Measurements from ENCODE around the gene ANKFN1. TPM values are rescaled to one million over a fixed set of nuclear protein-coding genes. Genes with fewer than 3 reads are reported as not detected.

Gene ANKFN1
- total RNA-seq, 1 donor from 2014 or later: 0.75 TPM

DNA sequence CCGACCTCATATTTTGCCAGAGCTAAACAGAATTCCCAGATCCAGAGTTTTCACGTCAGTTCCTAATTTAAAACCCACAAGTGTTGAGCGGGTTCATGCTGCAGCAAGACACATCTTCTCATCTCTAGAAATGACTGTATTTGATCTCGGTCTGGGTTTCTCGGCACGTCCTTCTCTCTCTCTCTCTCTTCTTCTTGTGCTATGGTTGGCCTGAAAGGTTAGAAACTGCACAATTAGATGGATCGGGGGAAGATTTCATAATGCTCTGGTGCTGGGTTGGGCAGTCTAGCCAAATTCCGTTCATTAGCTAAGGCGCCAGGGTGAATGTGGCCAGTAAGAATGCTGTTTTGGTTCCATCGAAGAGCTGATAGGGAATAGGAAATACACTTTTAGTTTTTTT is 281.3 kb downstream of the ANKFN1 start:
- no peak for ATAC-seq
- intact Hi-C loops (cut with DNase I): no loop called here

DNA sequence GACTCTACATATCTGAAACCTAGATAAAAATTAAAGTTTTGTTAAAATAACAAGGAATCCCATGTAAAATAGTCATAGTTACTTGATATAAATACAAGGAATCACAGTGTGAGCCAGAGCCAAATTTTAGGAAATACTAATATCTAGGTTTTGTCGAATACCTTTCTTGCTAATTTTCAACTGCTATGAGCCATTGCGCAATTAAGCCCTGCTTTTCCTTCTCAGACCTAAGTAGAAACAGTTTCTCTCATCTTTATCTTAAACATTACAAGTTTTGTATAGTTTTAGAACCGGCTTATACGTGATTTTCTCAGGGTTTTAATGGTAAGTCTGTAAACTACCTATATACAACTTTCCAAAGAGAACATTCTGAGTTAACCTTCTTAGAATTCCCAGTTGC is 282.9 kb downstream of the ANKFN1 start:
- no peak overlapping the region for H3K4me3 ChIP-seq
- H3K27me3 ChIP-seq: no peaks in the 10 kb centered on the region
- no peaks in the 10 kb centered on the region for H3K36me3 ChIP-seq
- H3K4me1 ChIP-seq: no peaks in the 10 kb centered on the region
- TF ChIP-seq, protein P1, sequence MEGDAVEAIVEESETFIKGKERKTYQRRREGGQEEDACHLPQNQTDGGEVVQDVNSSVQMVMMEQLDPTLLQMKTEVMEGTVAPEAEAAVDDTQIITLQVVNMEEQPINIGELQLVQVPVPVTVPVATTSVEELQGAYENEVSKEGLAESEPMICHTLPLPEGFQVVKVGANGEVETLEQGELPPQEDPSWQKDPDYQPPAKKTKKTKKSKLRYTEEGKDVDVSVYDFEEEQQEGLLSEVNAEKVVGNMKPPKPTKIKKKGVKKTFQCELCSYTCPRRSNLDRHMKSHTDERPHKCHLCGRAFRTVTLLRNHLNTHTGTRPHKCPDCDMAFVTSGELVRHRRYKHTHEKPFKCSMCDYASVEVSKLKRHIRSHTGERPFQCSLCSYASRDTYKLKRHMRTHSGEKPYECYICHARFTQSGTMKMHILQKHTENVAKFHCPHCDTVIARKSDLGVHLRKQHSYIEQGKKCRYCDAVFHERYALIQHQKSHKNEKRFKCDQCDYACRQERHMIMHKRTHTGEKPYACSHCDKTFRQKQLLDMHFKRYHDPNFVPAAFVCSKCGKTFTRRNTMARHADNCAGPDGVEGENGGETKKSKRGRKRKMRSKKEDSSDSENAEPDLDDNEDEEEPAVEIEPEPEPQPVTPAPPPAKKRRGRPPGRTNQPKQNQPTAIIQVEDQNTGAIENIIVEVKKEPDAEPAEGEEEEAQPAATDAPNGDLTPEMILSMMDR (IDR thresholded peaks at IDR 0.05): no peak
- no peak for DNase-seq
- no peak overlapping the region for H3K27ac ChIP-seq
- no peaks in the 10 kb centered on the region for H3K9me3 ChIP-seq
- ATAC-seq: no peak
- intact Hi-C loops (cut with DNase I): no loop called here

More for the DNA sequence above, 281.3 kb downstream of the ANKFN1 start:
- TF ChIP-seq, protein P1 (IDR thresholded peaks at IDR 0.05): no peak
- Histone ChIP-seq H3K4me3 (no peak overlapping the region), H3K9me3 (no peaks in the 10 kb centered on the region), H3K27ac (no peak overlapping the region), H3K4me1 (no peaks in the 10 kb centered on the region), H3K36me3 (no peaks in the 10 kb centered on the region), H3K27me3 (no peaks in the 10 kb centered on the region)
- DNase-seq: no peak

DNA sequence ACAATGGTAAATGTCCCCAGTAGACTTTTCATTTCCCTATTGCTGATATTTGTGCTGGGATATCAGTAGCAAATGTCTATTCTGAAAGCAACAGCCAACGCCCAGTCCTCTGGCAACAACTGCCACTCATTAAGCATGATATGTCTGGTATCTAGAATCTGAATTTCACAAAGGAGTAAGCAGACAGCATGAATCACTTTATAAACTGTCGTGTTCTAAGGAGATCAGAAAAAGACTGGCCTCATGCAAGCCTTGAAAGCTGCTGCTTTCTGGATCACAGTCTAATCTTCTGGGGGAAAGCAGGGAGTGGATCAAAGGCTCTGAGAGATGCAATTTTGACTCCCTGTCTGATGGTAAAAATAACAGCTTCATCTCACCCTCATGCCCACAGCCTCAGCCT is 287.1 kb downstream of the ANKFN1 start:
- Histone ChIP-seq H3K4me1 (no peaks in the 10 kb centered on the region), H3K27ac (no peak overlapping the region), H3K36me3 (no peaks in the 10 kb centered on the region), H3K27me3 (no peaks in the 10 kb centered on the region), H3K9me3 (no peaks in the 10 kb centered on the region), H3K4me3 (no peak overlapping the region)
- DNase-seq (no peak), ATAC-seq (no peak)
- intact Hi-C loops (cut with DNase I): no loop called here
- TF ChIP-seq, protein P1 (IDR thresholded peaks at IDR 0.05): no peak

DNA sequence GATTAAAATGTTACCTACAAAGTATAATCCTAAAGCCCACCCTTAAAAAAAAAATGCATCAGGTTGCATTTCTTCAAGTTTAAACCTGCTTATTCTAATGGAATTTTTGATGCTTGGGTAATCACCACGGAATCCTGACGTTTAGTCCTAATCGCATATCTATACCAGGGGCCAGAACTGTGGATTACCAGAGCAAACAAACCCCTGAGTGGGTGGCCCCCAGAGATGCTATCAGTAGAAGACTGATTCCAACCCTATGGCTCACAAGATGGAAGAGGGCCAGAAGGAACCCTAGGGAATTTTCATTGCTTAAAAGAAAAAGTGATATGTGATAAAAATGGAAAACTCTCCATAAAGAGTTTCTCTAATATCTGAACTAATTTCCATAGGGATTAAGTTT is 288.0 kb downstream of the ANKFN1 start:
- Histone ChIP-seq H3K4me3 (no peak overlapping the region), H3K36me3 (no peaks in the 10 kb centered on the region), H3K27ac (no peak overlapping the region), H3K4me1 (no peaks in the 10 kb centered on the region), H3K9me3 (no peaks in the 10 kb centered on the region), H3K27me3 (no peaks in the 10 kb centered on the region)
- no peak for ATAC-seq
- TF ChIP-seq, protein P1 (IDR thresholded peaks at IDR 0.05): no peak
- no peak for DNase-seq
- intact Hi-C loops (cut with DNase I): no loop called here

DNA sequence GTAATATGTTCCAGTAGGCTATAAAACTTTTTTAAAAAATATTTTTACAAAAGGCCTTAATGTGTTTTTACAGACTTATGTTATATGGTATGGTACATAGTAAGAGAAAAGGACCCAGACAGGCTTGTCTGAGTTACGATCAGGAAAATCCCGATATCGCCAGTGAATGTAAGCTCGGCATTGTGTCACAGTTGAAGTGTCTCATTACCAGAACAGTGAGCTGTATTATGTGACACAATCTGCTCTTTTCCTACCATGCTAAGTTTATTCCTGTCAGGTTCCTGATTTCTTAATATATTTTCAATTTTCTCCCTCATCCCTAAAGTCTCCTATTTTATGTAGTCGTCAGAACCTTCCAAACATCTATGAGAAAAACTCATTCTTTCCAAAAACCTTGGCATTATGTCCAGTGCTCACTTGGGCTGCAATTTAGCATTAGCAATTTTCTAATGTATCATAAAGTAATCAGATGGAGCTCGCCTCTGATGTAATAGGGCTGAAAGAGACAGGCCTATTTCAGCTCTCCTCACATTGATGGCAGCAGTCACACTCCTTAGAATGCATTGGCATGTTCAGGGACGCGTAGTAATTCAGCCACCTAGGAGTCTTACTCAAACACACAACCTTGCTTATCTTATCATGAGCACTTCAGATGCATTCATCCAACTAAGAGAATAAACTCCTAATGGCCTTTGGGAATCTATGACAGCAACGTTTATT is 292.6 kb downstream of the ANKFN1 start:
- H3K4me1 ChIP-seq: no peaks in the 10 kb centered on the region
- H3K4me3 ChIP-seq: no peak overlapping the region
- no peaks in the 10 kb centered on the region for H3K27me3 ChIP-seq
- H3K27ac ChIP-seq: no peak overlapping the region
- H3K9me3 ChIP-seq: no peaks in the 10 kb centered on the region
- ATAC-seq (no peak), DNase-seq (no peak)
- TF ChIP-seq, protein P1 (IDR thresholded peaks at IDR 0.05): no peak
- H3K36me3 ChIP-seq: no peaks in the 10 kb centered on the region
- intact Hi-C loops (cut with DNase I): no loop called here

DNA sequence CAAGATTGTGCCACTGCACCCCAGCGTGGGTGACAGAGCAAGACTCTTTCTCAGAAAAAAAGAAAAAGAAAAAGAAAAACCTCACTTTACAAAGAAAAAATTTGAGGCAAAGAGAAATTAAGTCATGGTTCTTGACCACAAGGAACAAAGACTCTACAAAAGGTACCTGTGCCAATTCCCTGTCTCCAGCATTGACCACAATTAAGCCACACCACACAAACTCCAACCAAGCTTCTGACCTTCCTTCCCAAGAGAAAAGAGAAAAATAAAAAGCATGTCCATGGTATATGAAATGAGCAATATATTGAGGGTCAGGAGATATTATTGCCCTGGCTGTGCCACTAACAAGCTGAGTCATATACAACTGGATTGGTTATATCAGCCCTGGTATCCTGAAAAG is 293.9 kb downstream of the ANKFN1 start:
- H3K9me3 ChIP-seq: no peaks in the 10 kb centered on the region
- TF ChIP-seq, protein P1 (IDR thresholded peaks at IDR 0.05): no peak
- no peak overlapping the region for H3K4me3 ChIP-seq
- no peak overlapping the region for H3K27ac ChIP-seq
- H3K36me3 ChIP-seq: no peaks in the 10 kb centered on the region
- H3K4me1 ChIP-seq: no peaks in the 10 kb centered on the region
- no peak for DNase-seq
- no peak for ATAC-seq
- intact Hi-C loops (cut with DNase I): no loop called here
- H3K27me3 ChIP-seq: no peaks in the 10 kb centered on the region
